Nephron (organoid): Measurements from ENCODE around the gene CAPN3.

Experiments
- H3K27ac Mint-ChIP-seq, 3 experiments: 2 replicates each; pipeline ENCODE4 v1.8.0; 2020; ENCODE audit warnings: mixed read lengths in 3 of 3, mild to moderate bottlenecking in 2 of 3, moderate library complexity in 1 of 3
- H3K27me3 Mint-ChIP-seq: 2 replicates; pipeline ENCODE4 v1.8.0; 2021; ENCODE audit warnings: low read depth, mild to moderate bottlenecking, moderate library complexity, mixed read lengths
- H3K36me3 Mint-ChIP-seq: 2 replicates; pipeline ENCODE4 v1.8.0; 2020; ENCODE audit warnings: low read depth, mixed read lengths
- H3K4me1 Mint-ChIP-seq: 2 replicates; pipeline ENCODE4 v1.8.0; 2020; ENCODE audit warnings: mixed read lengths
- H3K4me3 Mint-ChIP-seq, 3 experiments: 2 replicates each; pipeline ENCODE4 v1.8.0; 2020; ENCODE audit warnings: mild to moderate bottlenecking in 3 of 3, mixed read lengths in 3 of 3, moderate library complexity in 2 of 3
- H3K9me3 Mint-ChIP-seq: 2 replicates; pipeline ENCODE4 v1.8.0; 2020; ENCODE audit warnings: mixed read lengths
- CTCF ChIP-seq, 3 experiments: fragments of 200-600 bp; sonication (generic); IDR thresholded peaks; one replicate each; pipeline ENCODE4 v1.5.0; 2021; ENCODE audit warnings: antibody characterized with exemption in 3 of 3; ENCODE audit not compliant: unreplicated experiment in 3 of 3

Gene CAPN3

GRCh38 chr15:42449770-42450424, 90.6 kb downstream of the CAPN3 start:
- Mint-ChIP-seq H3K4me3 (peak overlapping the region in 2 of 3 experiments; percentile 69 to 77), H3K27me3 (no peaks in the 10 kb centered on the region), H3K9me3 (peaks cover 14% of the 10 kb centered on the region), H3K4me1 (peaks cover 46% of the 10 kb centered on the region), H3K27ac (no peak overlapping the region), H3K36me3 (peaks cover 74% of the 10 kb centered on the region)
- TF ChIP-seq CTCF (IDR thresholded peaks at IDR 0.05; ENCODE audit: unreplicated experiment in 3 of 3) = no peak

GRCh38 chr15:42450425-42450790, 91.1 kb downstream of the CAPN3 start:
- Mint-ChIP-seq H3K4me1 (peaks cover 46% of the 10 kb centered on the region), H3K27ac (no peak overlapping the region), H3K4me3 (peak overlapping the region in 2 of 3 experiments; percentile 23 to 77), H3K36me3 (peaks cover 69% of the 10 kb centered on the region), H3K9me3 (peaks cover 14% of the 10 kb centered on the region), H3K27me3 (no peaks in the 10 kb centered on the region)
- TF ChIP-seq CTCF (IDR thresholded peaks at IDR 0.05; ENCODE audit: unreplicated experiment in 3 of 3) = no peak

GRCh38 chr15:42453826-42454225, 94.5 kb downstream of the CAPN3 start:
- Mint-ChIP-seq H3K27me3 (no peaks in the 10 kb centered on the region), H3K4me1 (peaks cover 54% of the 10 kb centered on the region), H3K36me3 (peaks cover 45% of the 10 kb centered on the region), H3K4me3 (peak overlapping the region in 2 of 3 experiments; percentile 60 to 81), H3K9me3 (peaks cover 14% of the 10 kb centered on the region), H3K27ac (no peak overlapping the region)
- TF ChIP-seq CTCF (IDR thresholded peaks at IDR 0.05; ENCODE audit: unreplicated experiment in 3 of 3) = no peak

- H3K27ac Mint-ChIP-seq = peak overlapping the region; percentile 100
- H3K27me3 Mint-ChIP-seq = no peaks in the 10 kb centered on the region
- H3K9me3 Mint-ChIP-seq = no peaks in the 10 kb centered on the region
- H3K36me3 Mint-ChIP-seq = peaks cover 21% of the 10 kb centered on the region
- TF ChIP-seq CTCF (IDR thresholded peaks at IDR 0.05; ENCODE audit: unreplicated experiment in 3 of 3) = no peak
- H3K4me3 Mint-ChIP-seq = peak overlapping the region; percentile 76 to 91 (median 89)
- H3K4me1 Mint-ChIP-seq = peaks cover 42% of the 10 kb centered on the region
Measured at GRCh38 chr15:42456531-42456930, 97.2 kb downstream of the CAPN3 start.

GRCh38 chr15:42456971-42457370, 97.7 kb downstream of the CAPN3 start:
- H3K4me3 Mint-ChIP-seq = peak overlapping the region; percentile 76 to 91 (median 89)
- peaks cover 39% of the 10 kb centered on the region for H3K4me1 Mint-ChIP-seq
- H3K36me3 Mint-ChIP-seq = peaks cover 17% of the 10 kb centered on the region
- no peaks in the 10 kb centered on the region for H3K9me3 Mint-ChIP-seq
- peak overlapping the region; percentile 100 for H3K27ac Mint-ChIP-seq
- H3K27me3 Mint-ChIP-seq = no peaks in the 10 kb centered on the region
- TF ChIP-seq CTCF (IDR thresholded peaks at IDR 0.05; ENCODE audit: unreplicated experiment in 3 of 3) = no peak
